Measurements from ENCODE around the gene CNTFR. TPM values are rescaled to one million over a fixed set of nuclear protein-coding genes. Genes with fewer than 3 reads are reported as not detected.

CNTFR gene
- total and polyA plus RNA-seq, 10 of the 15 experiments (the other 5 are each of a cell fraction or from before 2014, with no cell fraction given), result not detected

DNA sequence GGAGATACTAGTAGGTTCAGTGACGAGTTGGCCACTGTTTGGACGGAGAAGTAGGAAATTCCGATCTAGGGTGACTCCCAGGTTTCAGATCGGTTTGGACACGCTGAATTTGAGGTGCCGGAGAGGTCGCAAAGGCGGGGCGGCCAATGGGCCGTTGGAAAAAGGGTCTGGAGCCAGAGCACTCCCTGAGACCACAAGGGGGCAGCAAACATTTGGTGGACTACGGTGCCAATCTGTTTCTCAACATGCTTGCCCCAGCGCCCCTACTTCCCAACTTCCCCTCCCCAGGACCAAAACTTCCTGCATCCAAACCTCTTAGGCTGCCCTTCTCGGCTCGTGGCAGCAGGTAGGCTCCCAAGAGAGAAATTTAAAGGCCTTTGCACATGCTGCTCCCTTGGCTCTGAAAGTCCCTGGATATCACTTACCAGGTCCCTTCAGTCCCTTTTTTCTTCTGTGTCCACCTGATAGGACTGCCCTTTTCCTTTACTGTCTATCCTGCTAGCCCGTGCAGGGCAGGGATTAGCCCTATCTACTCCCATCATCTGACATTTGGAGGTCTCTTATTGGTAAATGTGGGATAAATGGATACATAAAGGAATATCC, 23.4 kb upstream of the CNTFR start (continued):
- no peak for TF ChIP-seq ZBTB11 (CRISPR knock-in tag; IDR thresholded peaks at IDR 0.05)
- TF ChIP-seq HDGF (IDR thresholded peaks at IDR 0.05), result no peak
- no peak for TF ChIP-seq NFYB (IDR thresholded peaks at IDR 0.05; ENCODE audit: insufficient read depth, low read depth, low read length)
- no peak for TF ChIP-seq RUNX3 (IDR thresholded peaks at IDR 0.05; ENCODE audit: low read length)
- peak; percentile 24; the same call in 1 of the 2 replicates for TF ChIP-seq EED (IDR thresholded peaks at IDR 0.05; ENCODE audit: low read depth)
- peak; percentile 37 for TF ChIP-seq RAD21 (IDR thresholded peaks at IDR 0.05; ENCODE audit: insufficient read depth, low read depth, low read length)
- TF ChIP-seq CBFB (IDR thresholded peaks at IDR 0.05; ENCODE audit: low read depth), result no peak
- TF ChIP-seq SMC3 (IDR thresholded peaks at IDR 0.05; ENCODE audit: borderline replicate concordance, low read length), result peak; percentile 69
- no peak for TF ChIP-seq TCF12 (IDR thresholded peaks at IDR 0.05; ENCODE audit: low read depth, low read length)
- TF ChIP-seq, protein P1, sequence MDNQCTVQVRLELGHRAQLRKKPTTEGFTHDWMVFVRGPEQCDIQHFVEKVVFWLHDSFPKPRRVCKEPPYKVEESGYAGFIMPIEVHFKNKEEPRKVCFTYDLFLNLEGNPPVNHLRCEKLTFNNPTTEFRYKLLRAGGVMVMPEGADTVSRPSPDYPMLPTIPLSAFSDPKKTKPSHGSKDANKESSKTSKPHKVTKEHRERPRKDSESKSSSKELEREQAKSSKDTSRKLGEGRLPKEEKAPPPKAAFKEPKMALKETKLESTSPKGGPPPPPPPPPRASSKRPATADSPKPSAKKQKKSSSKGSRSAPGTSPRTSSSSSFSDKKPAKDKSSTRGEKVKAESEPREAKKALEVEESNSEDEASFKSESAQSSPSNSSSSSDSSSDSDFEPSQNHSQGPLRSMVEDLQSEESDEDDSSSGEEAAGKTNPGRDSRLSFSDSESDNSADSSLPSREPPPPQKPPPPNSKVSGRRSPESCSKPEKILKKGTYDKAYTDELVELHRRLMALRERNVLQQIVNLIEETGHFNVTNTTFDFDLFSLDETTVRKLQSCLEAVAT (IDR thresholded peaks at IDR 0.05), result no peak
- no peak for TF ChIP-seq SKIL (IDR thresholded peaks at IDR 0.05; ENCODE audit: low read depth, poor library complexity, severe bottlenecking)
- no peak for TF ChIP-seq RELA (IDR thresholded peaks at IDR 0.05; ENCODE audit: borderline replicate concordance, partially characterized antibody)
- no peak for TF ChIP-seq ZNF274 (IDR thresholded peaks at IDR 0.05; ENCODE audit: insufficient read depth, insufficient read length)
- 0 out of 2 replicates have a peak, but pooled peaks have one; percentile 35 for TF ChIP-seq SMARCA5 (IDR thresholded peaks at IDR 0.05)
- TF ChIP-seq POLR2AphosphoS2 (IDR thresholded peaks at IDR 0.05; ENCODE audit: low read depth, low read length), result no peak
- no peak for TF ChIP-seq KAT2A (conservative IDR thresholded peaks at IDR 0.05; ENCODE audit: control insufficient read depth, low read depth, low read length)
- TF ChIP-seq ATF7 (IDR thresholded peaks at IDR 0.05; ENCODE audit: low read depth), result no peak
- no peak for TF ChIP-seq CHD2 (IDR thresholded peaks at IDR 0.05; ENCODE audit: borderline replicate concordance, low read depth, low read length)
- TF ChIP-seq RBBP5 (conservative IDR thresholded peaks at IDR 0.05), result no peak
- TF ChIP-seq SP1 (IDR thresholded peaks at IDR 0.05; ENCODE audit: low read depth, low read length), result no peak
- TF ChIP-seq POU2F2 (IDR thresholded peaks at IDR 0.05; ENCODE audit: borderline replicate concordance, low read depth, low read length), result no peak
- no peak for TF ChIP-seq MYB (IDR thresholded peaks at IDR 0.05; ENCODE audit: borderline replicate concordance, low read depth, low read length)
- no peak for TF ChIP-seq NR2C1 (IDR thresholded peaks at IDR 0.05)
- TF ChIP-seq FOXK2 (IDR thresholded peaks at IDR 0.05), result no peak
- no peak for TF ChIP-seq CHD4 (IDR thresholded peaks at IDR 0.05)
- TF ChIP-seq TBL1XR1 (IDR thresholded peaks at IDR 0.05; ENCODE audit: low read depth, low read length), result no peak
